KMS-11 (cell line): ENCODE results near the gene NLGN1.

ENCODE experiments used
- H2AFZ ChIP-seq: fragments of 200-600 bp; sonication (generic); 2 replicates; pipeline ENCODE4 v1.6.1; 2016; ENCODE audit warnings: antibody characterized with exemption, mixed run types, low read depth
- H3K27ac ChIP-seq: fragments of 200-600 bp; sonication (generic); 2 replicates; pipeline ENCODE4 v1.6.1; 2016; ENCODE audit warnings: mild to moderate bottlenecking, mixed run types
- H3K27me3 ChIP-seq: fragments of 200-600 bp; sonication (generic); 2 replicates; pipeline ENCODE4 v1.6.1; 2017; ENCODE audit warnings: mild to moderate bottlenecking, low read depth, mixed run types, moderate library complexity; ENCODE audit not compliant: insufficient read depth
- H3K36me3 ChIP-seq: fragments of 200-600 bp; sonication (generic); 2 replicates; pipeline ENCODE4 v1.6.1; 2017; ENCODE audit warnings: mild to moderate bottlenecking, mixed run types; ENCODE audit not compliant: insufficient read depth
- H3K4me1 ChIP-seq: fragments of 200-600 bp; sonication (generic); 2 replicates; pipeline ENCODE4 v1.6.1; 2016; ENCODE audit warnings: mild to moderate bottlenecking, low read depth, mixed run types; ENCODE audit not compliant: poor library complexity, severe bottlenecking
- H3K4me2 ChIP-seq: fragments of 200-600 bp; sonication (generic); 2 replicates; pipeline ENCODE4 v1.7.0; 2016; ENCODE audit warnings: mild to moderate bottlenecking, mixed run types
- H3K4me3 ChIP-seq: fragments of 200-600 bp; sonication (generic); IDR thresholded peaks from 2 replicates; pipeline ENCODE4 v1.6.1; 2017; ENCODE audit warnings: low read depth, low read length, mixed read lengths; ENCODE audit not compliant: insufficient read depth
- H3K79me2 ChIP-seq: fragments of 200-600 bp; sonication (generic); 2 replicates; pipeline ENCODE4 v1.6.1; 2016; ENCODE audit warnings: low read depth, mixed run types; ENCODE audit not compliant: insufficient read depth
- H3K9ac ChIP-seq: fragments of 200-600 bp; sonication (generic); 2 replicates; pipeline ENCODE4 v1.6.1; 2016; ENCODE audit warnings: mild to moderate bottlenecking, mixed run types
- H4K20me1 ChIP-seq: fragments of 200-600 bp; sonication (generic); 2 replicates; pipeline ENCODE4 v1.6.1; 2016; ENCODE audit warnings: mild to moderate bottlenecking, mixed run types; ENCODE audit not compliant: insufficient read depth
- CTCF ChIP-seq: fragments of 200-600 bp; sonication (generic); conservative IDR thresholded peaks from 2 replicates; pipeline ENCODE4 v1.6.1; 2017; ENCODE audit warnings: low read depth, mild to moderate bottlenecking, antibody characterized with exemption, low read length, moderate library complexity, mixed read lengths

The NLGN1 gene

GRCh38 chr3:174315225-174315624 is 917.7 kb downstream of the NLGN1 start:
- Histone ChIP-seq H3K27ac (no peak overlapping the region), H3K4me2 (no peak overlapping the region), H4K20me1 (no peaks in the 10 kb centered on the region), H3K79me2 (no peaks in the 10 kb centered on the region), H3K36me3 (no peaks in the 10 kb centered on the region), H3K4me3 (no peak overlapping the region), H3K4me1 (no peaks in the 10 kb centered on the region), H3K9ac (no peak overlapping the region), H3K27me3 (no peaks in the 10 kb centered on the region), H2AFZ (no peak overlapping the region)
- no peak for TF ChIP-seq CTCF

- H3K79me2 ChIP-seq, result no peaks in the 10 kb centered on the region
- H3K27ac ChIP-seq, result no peak overlapping the region
- no peak overlapping the region for H3K9ac ChIP-seq
- H3K36me3 ChIP-seq, result no peaks in the 10 kb centered on the region
- H3K4me3 ChIP-seq, result no peak overlapping the region
- no peak overlapping the region for H3K4me2 ChIP-seq
- H4K20me1 ChIP-seq, result no peaks in the 10 kb centered on the region
- H2AFZ ChIP-seq, result no peak overlapping the region
- no peaks in the 10 kb centered on the region for H3K27me3 ChIP-seq
- no peaks in the 10 kb centered on the region for H3K4me1 ChIP-seq
- no peak for TF ChIP-seq CTCF
These were observed 919.5 kb downstream of the NLGN1 start for GRCh38 chr3:174317005-174317404.

GRCh38 chr3:174318181-174318580 is 920.6 kb downstream of the NLGN1 start:
- no peaks in the 10 kb centered on the region for H3K27me3 ChIP-seq
- no peaks in the 10 kb centered on the region for H3K36me3 ChIP-seq
- no peak overlapping the region for H3K4me2 ChIP-seq
- no peaks in the 10 kb centered on the region for H4K20me1 ChIP-seq
- H3K4me1 ChIP-seq, result no peaks in the 10 kb centered on the region
- no peak for TF ChIP-seq CTCF
- H3K4me3 ChIP-seq, result no peak overlapping the region
- H2AFZ ChIP-seq, result no peak overlapping the region
- H3K79me2 ChIP-seq, result no peaks in the 10 kb centered on the region
- H3K9ac ChIP-seq, result no peak overlapping the region
- H3K27ac ChIP-seq, result no peak overlapping the region

GRCh38 chr3:174321548-174321947 is 924.0 kb downstream of the NLGN1 start:
- no peak for TF ChIP-seq CTCF

More at GRCh38 chr3:174321548-174321947, 924.0 kb downstream of the NLGN1 start:
- Histone ChIP-seq H3K79me2 (no peaks in the 10 kb centered on the region), H3K27me3 (no peaks in the 10 kb centered on the region), H3K4me3 (no peak overlapping the region), H2AFZ (no peak overlapping the region), H3K4me1 (no peaks in the 10 kb centered on the region), H3K27ac (no peak overlapping the region), H3K4me2 (no peak overlapping the region), H3K9ac (no peak overlapping the region), H3K36me3 (no peaks in the 10 kb centered on the region), H4K20me1 (no peaks in the 10 kb centered on the region)
